Activated effector memory CD4-positive, alpha-beta T cell treated with anti-CD3 and anti-CD28 coated beads, Interleukin-2, amount 50 U/mL, for 16 hours (primary cell): ENCODE data around the gene CYP2S1.
A peak's percentile ranks its signal among the peaks of the same experiment; 100 is the strongest.

Source experiments
- DNase-seq: peaks from one replicate; pipeline ENCODE4 v3.0.0-alpha.2; 2020

CYP2S1 gene

GRCh38 chr19:41195675-41196497 is 2.9 kb downstream of the CYP2S1 start:
- no peak for DNase-seq

GRCh38 chr19:41198559-41198958 is 5.5 kb downstream of the CYP2S1 start:
- no peak for DNase-seq

GRCh38 chr19:41203371-41203770 is 10.4 kb downstream of the CYP2S1 start:
- DNase-seq = no peak

- peak; percentile 92 for DNase-seq
Measured at GRCh38 chr19:41204338-41204737, 11.3 kb downstream of the CYP2S1 start.

- no peak for DNase-seq
Measured at GRCh38 chr19:41205995-41206394, 13.0 kb downstream of the CYP2S1 start.

- DNase-seq = no peak
Measured at GRCh38 chr19:41206456-41206855, 13.4 kb downstream of the CYP2S1 start.

- DNase-seq = no peak
Measured at GRCh38 chr19:41206926-41207750, 14.1 kb downstream of the CYP2S1 start.

GRCh38 chr19:41214161-41214560 is 21.1 kb downstream of the CYP2S1 start:
- no peak for DNase-seq

GRCh38 chr19:41217741-41218140 is 24.7 kb downstream of the CYP2S1 start:
- no peak for DNase-seq

- no peak for DNase-seq
Measured at GRCh38 chr19:41218249-41218614, 25.2 kb downstream of the CYP2S1 start.

- no peak for DNase-seq
Measured at GRCh38 chr19:41218615-41219507, 25.8 kb downstream of the CYP2S1 start, which contains the start of gene AXL. Gene AXL, plus strand, starts transcription at chr19:41219223. Its CDS starts 170 bp downstream, at chr19:41219393.

GRCh38 chr19:41219924-41220567 is 27.0 kb downstream of the CYP2S1 start:
- no peak for DNase-seq

- DNase-seq = no peak
Measured at GRCh38 chr19:41220811-41221210, 27.8 kb downstream of the CYP2S1 start.

GRCh38 chr19:41221514-41222205 is 28.6 kb downstream of the CYP2S1 start:
- DNase-seq = no peak

GRCh38 chr19:41222240-41222639 is 29.2 kb downstream of the CYP2S1 start:
- DNase-seq = no peak

GRCh38 chr19:41223431-41224234 is 30.6 kb downstream of the CYP2S1 start:
- DNase-seq = no peak

GRCh38 chr19:41224632-41225031 is 31.6 kb downstream of the CYP2S1 start:
- no peak for DNase-seq

- peak; percentile 78 for DNase-seq
Measured at GRCh38 chr19:41225238-41226052, 32.4 kb downstream of the CYP2S1 start.

GRCh38 chr19:41226053-41226873 is 33.2 kb downstream of the CYP2S1 start:
- peak; percentile 77 for DNase-seq
